HEK293 (cell line): ENCODE measurements around the gene CIB4.

Experiments
- CTCF ChIA-PET: fragments of 350-600 bp; formaldehyde crosslinking; extraction: SDS; loops from one replicate; lab custom pipeline; 2021; ENCODE audit warnings: antibody characterized with exemption; lab: Yijun Ruan, JAX
- POLR2A ChIA-PET: fragments of 300-600 bp; formaldehyde crosslinking; extraction: SDS; loops from one replicate; lab custom pipeline; 2020; ENCODE audit warnings: antibody characterized with exemption, inconsistent platforms; lab: Yijun Ruan, JAX
- H3K27ac ChIP-seq: fragments of 200-500 bp; sonication (Bioruptor generic); 2 replicates; pipeline ENCODE4 v1.5.1; 2014; ENCODE audit warnings: low read depth, low read length, control low read depth, inconsistent platforms; ENCODE audit errors: extremely low read depth
- H3K36me3 ChIP-seq, 2 experiments: fragments of 200-500 bp in 1 of 2; sonication (Bioruptor generic) in 1 of 2; 1 replicate in 1 of 2; 2 replicates in 1 of 2; pipeline ENCODE4 v1.5.1; 2014 to 2017; ENCODE audit warnings: inconsistent platforms in 2 of 2, low read length in 2 of 2; ENCODE audit not compliant: control insufficient read depth in 2 of 2, insufficient read depth in 1 of 2
- H3K4me1 ChIP-seq: fragments of 200-500 bp; sonication (Bioruptor generic); 2 replicates; pipeline ENCODE4 v1.5.1; 2014; ENCODE audit warnings: mild to moderate bottlenecking, low read length, inconsistent platforms; ENCODE audit not compliant: control insufficient read depth, insufficient read depth
- H3K4me3 ChIP-seq: 2 replicates; pipeline ENCODE4 v1.5.1; 2011; ENCODE audit warnings: low read depth, mild to moderate bottlenecking, control low read depth, low read length, moderate library complexity
- H3K9me3 ChIP-seq: fragments of 200-500 bp; sonication (Bioruptor generic); 2 replicates; pipeline ENCODE4 v1.5.1; 2014; ENCODE audit warnings: low read depth, low read length, inconsistent platforms; ENCODE audit not compliant: control insufficient read depth, insufficient read depth
- GLI2 ChIP-seq: fragments of 450-650 bp; formaldehyde crosslinking; IDR thresholded peaks from 2 replicates; pipeline ENCODE4; 2017; ENCODE audit warnings: missing biosample characterization, missing genetic modification characterization, low read depth, borderline replicate concordance
- RBAK ChIP-seq: fragments of 450-650 bp; formaldehyde crosslinking; IDR thresholded peaks from 2 replicates; pipeline ENCODE4 v1.5.1; 2016; ENCODE audit warnings: missing biosample characterization, missing genetic modification characterization
- SCRT1 ChIP-seq: fragments of 450-650 bp; formaldehyde crosslinking; IDR thresholded peaks from 2 replicates; pipeline ENCODE4 v1.5.1; 2016; ENCODE audit warnings: missing biosample characterization, missing genetic modification characterization, borderline replicate concordance
- SP2 ChIP-seq: fragments of 450-650 bp; formaldehyde crosslinking; IDR thresholded peaks from 2 replicates; pipeline ENCODE4 v1.5.1; 2016; ENCODE audit warnings: missing biosample characterization, missing genetic modification characterization
- ZBTB20 ChIP-seq: fragments of 450-650 bp; formaldehyde crosslinking; IDR thresholded peaks from 2 replicates; pipeline ENCODE4 v1.5.1; 2016; ENCODE audit warnings: missing biosample characterization, missing genetic modification characterization
- ZNF121 ChIP-seq: fragments of 450-650 bp; formaldehyde crosslinking; IDR thresholded peaks from 2 replicates; pipeline ENCODE4 v1.5.1; 2016; ENCODE audit warnings: missing biosample characterization, missing genetic modification characterization
- ZNF26 ChIP-seq: fragments of 450-650 bp; formaldehyde crosslinking; IDR thresholded peaks from 2 replicates; pipeline ENCODE4 v1.5.1; 2016; ENCODE audit warnings: missing biosample characterization, missing genetic modification characterization
- ZNF362 ChIP-seq: fragments of 450-650 bp; formaldehyde crosslinking; IDR thresholded peaks from 2 replicates; pipeline ENCODE4 v1.5.1; 2016; ENCODE audit warnings: missing biosample characterization, missing genetic modification characterization
- ZNF37A ChIP-seq: fragments of 450-650 bp; IDR thresholded peaks from 2 replicates; pipeline ENCODE4 v1.5.1; 2018; ENCODE audit warnings: missing biosample characterization, missing genetic modification characterization
- ZNF426 ChIP-seq: fragments of 450-650 bp; formaldehyde crosslinking; IDR thresholded peaks from 2 replicates; pipeline ENCODE4 v1.5.1; 2017; ENCODE audit warnings: missing biosample characterization, missing genetic modification characterization, mild to moderate bottlenecking, inconsistent platforms, moderate library complexity
- ZNF560 ChIP-seq: fragments of 450-650 bp; formaldehyde crosslinking; IDR thresholded peaks from 2 replicates; pipeline ENCODE4 v1.5.1; 2017; ENCODE audit warnings: missing biosample characterization, missing genetic modification characterization, borderline replicate concordance
- ZNF596 ChIP-seq: fragments of 450-650 bp; IDR thresholded peaks from 2 replicates; pipeline ENCODE4 v1.5.0; 2018; ENCODE audit warnings: missing biosample characterization, mild to moderate bottlenecking, missing genetic modification characterization, moderate library complexity
- ZNF658 ChIP-seq: fragments of 450-650 bp; formaldehyde crosslinking; IDR thresholded peaks from 2 replicates; pipeline ENCODE4; 2016; ENCODE audit warnings: missing biosample characterization, missing genetic modification characterization
- ZNF660 ChIP-seq: fragments of 450-650 bp; IDR thresholded peaks from 2 replicates; pipeline ENCODE4 v1.5.1; 2018; ENCODE audit warnings: missing biosample characterization, mild to moderate bottlenecking, missing genetic modification characterization
- ZNF677 ChIP-seq: fragments of 450-650 bp; IDR thresholded peaks from 2 replicates; pipeline ENCODE4 v1.5.0; 2018; ENCODE audit warnings: missing biosample characterization, mild to moderate bottlenecking, missing genetic modification characterization, moderate library complexity
- ZNF777 ChIP-seq: fragments of 450-650 bp; formaldehyde crosslinking; IDR thresholded peaks from 2 replicates; pipeline ENCODE4 v1.5.1; 2017; ENCODE audit warnings: missing biosample characterization, missing genetic modification characterization, borderline replicate concordance
- ZNF830 ChIP-seq: fragments of 450-650 bp; IDR thresholded peaks from 2 replicates; pipeline ENCODE4 v1.5.0; 2018; ENCODE audit warnings: missing biosample characterization, missing genetic modification characterization, low read depth, mild to moderate bottlenecking, moderate library complexity
- TF ChIP-seq, protein P1 (sequence below): fragments of 450-650 bp; formaldehyde crosslinking; IDR thresholded peaks from 2 replicates; pipeline ENCODE4 v1.5.1; 2016; ENCODE audit warnings: missing biosample characterization, missing genetic modification characterization
- TF ChIP-seq, protein P2 (sequence below): fragments of 450-650 bp; formaldehyde crosslinking; IDR thresholded peaks from 2 replicates; pipeline ENCODE4 v1.5.0; 2017; ENCODE audit warnings: missing biosample characterization, missing genetic modification characterization, borderline replicate concordance

Gene CIB4

DNA sequence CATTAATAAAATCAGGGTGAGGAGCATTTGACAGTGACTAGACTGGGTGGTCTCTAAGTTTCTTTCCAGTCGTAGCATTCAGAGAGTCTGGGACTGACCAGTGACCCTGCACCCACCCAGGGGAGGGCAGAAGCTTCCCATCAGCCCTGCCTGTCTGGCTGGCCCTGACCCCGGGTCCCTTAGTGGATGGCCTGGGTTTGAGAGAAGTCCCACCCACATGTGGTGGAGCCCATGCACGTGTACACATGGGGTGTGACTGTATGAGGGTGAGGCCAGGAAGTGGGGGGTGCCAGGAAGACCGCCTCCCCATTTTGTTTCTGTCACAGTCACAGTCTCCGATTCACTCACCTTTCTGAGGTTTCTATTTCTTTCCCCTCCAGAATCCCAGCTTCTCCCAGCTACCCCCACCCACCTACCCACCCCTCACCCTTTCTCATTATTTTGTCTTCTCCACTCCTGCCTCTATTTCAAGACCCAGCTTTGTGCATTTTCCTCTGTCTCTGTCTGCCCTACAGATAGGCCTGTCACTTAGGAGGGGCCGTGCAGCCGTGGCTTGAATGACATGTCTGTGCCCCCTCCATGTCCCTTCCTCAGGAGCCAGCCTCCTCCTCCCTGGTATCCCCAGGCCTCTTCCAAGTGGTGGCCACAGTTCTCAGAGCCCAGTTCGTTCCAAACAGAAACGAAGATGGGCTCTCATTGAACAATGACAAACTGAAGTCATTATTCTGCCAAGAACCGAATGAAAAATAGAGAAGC lies 13.6 kb downstream of the CIB4 start:
- POLR2A ChIA-PET = no interaction called here
- no peaks in the 10 kb centered on the region for H3K36me3 ChIP-seq
- no peak for TF ChIP-seq ZNF37A
- no peak for TF ChIP-seq ZNF777 (tag by site-specific recombination)
- TF ChIP-seq, protein P1, sequence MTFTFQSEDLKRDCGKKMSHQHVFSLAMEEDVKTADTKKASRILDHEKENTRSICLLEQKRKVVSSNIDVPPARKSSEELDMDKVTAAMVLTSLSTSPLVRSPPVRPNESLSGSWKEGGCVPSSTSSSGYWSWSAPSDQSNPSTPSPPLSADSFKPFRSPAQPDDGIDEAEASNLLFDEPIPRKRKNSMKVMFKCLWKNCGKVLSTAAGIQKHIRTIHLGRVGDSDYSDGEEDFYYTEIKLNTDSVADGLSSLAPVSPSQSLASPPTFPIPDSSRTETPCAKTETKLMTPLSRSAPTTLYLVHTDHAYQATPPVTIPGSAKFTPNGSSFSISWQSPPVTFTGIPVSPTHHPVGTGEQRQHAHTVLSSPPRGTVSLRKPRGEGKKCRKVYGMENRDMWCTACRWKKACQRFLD (tag by site-specific recombination) = no peak
- TF ChIP-seq ZNF658 (tag by site-specific recombination) = no peak
- H3K27ac ChIP-seq = no peak overlapping the region
- H3K9me3 ChIP-seq = no peaks in the 10 kb centered on the region
- H3K4me3 ChIP-seq = no peak overlapping the region
- CTCF ChIA-PET = no interaction called here
- no peaks in the 10 kb centered on the region for H3K4me1 ChIP-seq

DNA sequence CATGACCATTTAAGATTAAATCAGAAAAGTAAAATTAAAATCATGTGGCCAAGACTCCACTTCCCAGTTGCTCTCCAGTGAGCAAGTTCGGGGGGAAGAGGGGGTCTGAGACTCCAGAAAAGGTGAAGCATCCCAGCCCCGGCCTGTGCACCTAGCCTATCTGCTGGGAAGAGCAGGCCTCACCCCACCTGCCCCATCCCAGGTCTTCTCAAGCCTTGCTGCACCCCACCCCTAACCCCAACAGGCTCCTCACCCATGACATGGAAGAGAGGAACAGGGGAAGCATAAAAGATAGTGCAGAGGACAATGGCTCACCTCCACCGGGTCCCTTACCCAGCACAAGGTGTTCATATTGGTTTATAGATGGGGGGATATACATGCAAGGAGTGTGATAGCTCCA lies 14.6 kb downstream of the CIB4 start:
- CTCF ChIA-PET = interaction anchor here (1.7 kb wide), 1 partner anchor 20 kb away, joined by 3 read pairs; no protein-coding TSS in a partner anchor

More for the DNA sequence above, 14.6 kb downstream of the CIB4 start:
- no peak overlapping the region for H3K27ac ChIP-seq
- POLR2A ChIA-PET = no interaction called here
- H3K9me3 ChIP-seq = no peaks in the 10 kb centered on the region
- TF ChIP-seq ZNF560 (tag by site-specific recombination) = no peak
- TF ChIP-seq ZBTB20 (tag by site-specific recombination) = no peak
- no peak for TF ChIP-seq GLI2
- no peak for TF ChIP-seq ZNF677 (tag by site-specific recombination)
- no peak for TF ChIP-seq ZNF830 (tag by site-specific recombination)
- TF ChIP-seq RBAK (tag by site-specific recombination) = no peak
- TF ChIP-seq, protein P2, sequence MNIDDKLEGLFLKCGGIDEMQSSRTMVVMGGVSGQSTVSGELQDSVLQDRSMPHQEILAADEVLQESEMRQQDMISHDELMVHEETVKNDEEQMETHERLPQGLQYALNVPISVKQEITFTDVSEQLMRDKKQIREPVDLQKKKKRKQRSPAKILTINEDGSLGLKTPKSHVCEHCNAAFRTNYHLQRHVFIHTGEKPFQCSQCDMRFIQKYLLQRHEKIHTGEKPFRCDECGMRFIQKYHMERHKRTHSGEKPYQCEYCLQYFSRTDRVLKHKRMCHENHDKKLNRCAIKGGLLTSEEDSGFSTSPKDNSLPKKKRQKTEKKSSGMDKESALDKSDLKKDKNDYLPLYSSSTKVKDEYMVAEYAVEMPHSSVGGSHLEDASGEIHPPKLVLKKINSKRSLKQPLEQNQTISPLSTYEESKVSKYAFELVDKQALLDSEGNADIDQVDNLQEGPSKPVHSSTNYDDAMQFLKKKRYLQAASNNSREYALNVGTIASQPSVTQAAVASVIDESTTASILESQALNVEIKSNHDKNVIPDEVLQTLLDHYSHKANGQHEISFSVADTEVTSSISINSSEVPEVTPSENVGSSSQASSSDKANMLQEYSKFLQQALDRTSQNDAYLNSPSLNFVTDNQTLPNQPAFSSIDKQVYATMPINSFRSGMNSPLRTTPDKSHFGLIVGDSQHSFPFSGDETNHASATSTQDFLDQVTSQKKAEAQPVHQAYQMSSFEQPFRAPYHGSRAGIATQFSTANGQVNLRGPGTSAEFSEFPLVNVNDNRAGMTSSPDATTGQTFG (tag by site-specific recombination) = no peak
- no peak for TF ChIP-seq ZNF426 (tag by site-specific recombination)
- TF ChIP-seq ZNF596 (tag by site-specific recombination) = no peak
- no peak for TF ChIP-seq SP2 (tag by site-specific recombination)
- TF ChIP-seq SCRT1 (tag by site-specific recombination) = no peak
- TF ChIP-seq ZNF660 (tag by site-specific recombination) = no peak
- no peak for TF ChIP-seq ZNF26 (tag by site-specific recombination)
- TF ChIP-seq ZNF121 (tag by site-specific recombination) = no peak
- no peak for TF ChIP-seq ZNF362
- no peaks in the 10 kb centered on the region for H3K36me3 ChIP-seq
- no peak overlapping the region for H3K4me3 ChIP-seq
- H3K4me1 ChIP-seq = no peaks in the 10 kb centered on the region
